ENCODE results near the gene KCTD10.
"Not testable (repeated sequence)": the region's sequence is repeated elsewhere in the genome, so short reads cannot be mapped to it uniquely, and the experiment has no call there.

- TF ChIP-seq POLR2A, CTCF, EP300, POLR2AphosphoS5 (IDR thresholded peaks at IDR 0.05): not testable (repeated sequence)
These were observed 71.0 kb downstream of the KCTD10 start for GRCh38 chr12:109406147-109406546.
